GM12878 (cell line): Measurements from ENCODE around the gene CAMTA1. TPM values are rescaled to one million over a fixed set of nuclear protein-coding genes. Genes with fewer than 3 reads are reported as not detected.

Source experiments
- ATAC-seq: fragments of 200-7000 bp; cut with Tn5 transposase; 3 replicates; pipeline ENCODE4 v1.9.1; 2020; ENCODE audit warnings: mild to moderate bottlenecking, moderate library complexity
- BruUV-seq: library from RNA; stranded (reverse); fragments of 400-500 nt; replicated peaks from 2 replicates; lab custom pipeline; 2021; lab: Mats Ljungman, UMichigan
- CTCF ChIA-PET: fragments of 300-600 bp; sonication (Branson Sonifier 250); formaldehyde crosslinking; extraction: SDS; loops from one replicate; lab custom pipeline; 2021; ENCODE audit warnings: inconsistent platforms; lab: Yijun Ruan, JAX
- POLR2A ChIA-PET: fragments of 350-600 bp; formaldehyde crosslinking; extraction: SDS; loops from one replicate; lab custom pipeline; 2021; ENCODE audit warnings: inconsistent platforms; lab: Charles Lee
- RAD21 ChIA-PET: fragments of 300-600 bp; sonication (Branson Sonifier 250); formaldehyde crosslinking; loops from one replicate; lab custom pipeline; 2023; ENCODE audit warnings: antibody characterized with exemption; ENCODE audit not compliant: unreplicated experiment; lab: Charles Lee
- SMC1A ChIA-PET: fragments of 300-600 bp; sonication (Branson Sonifier 250); formaldehyde crosslinking; loops from one replicate; lab custom pipeline; 2023; ENCODE audit not compliant: unreplicated experiment, uncharacterized antibody; lab: Charles Lee
- DNase-seq: peaks from one replicate; pipeline ENCODE4 v3.0.0-alpha.2; 2011; ENCODE audit warnings: low read depth, low spot score
- FAIRE-seq: peaks from 3 replicates; lab custom pipeline; 2011; peaks lifted over from hg19 to GRCh38; lab: Jason Lieb, UNC
- H2AFZ ChIP-seq: 2 replicates; pipeline ENCODE4 v1.6.0; 2011; ENCODE audit warnings: low read depth, low read length, control low read depth; ENCODE audit not compliant: control insufficient read depth
- H3K27ac ChIP-seq: 2 replicates; pipeline ENCODE4 v1.5.1; 2011; ENCODE audit warnings: control low read depth; ENCODE audit not compliant: control insufficient read depth, insufficient read depth
- H3K27me3 ChIP-seq, 2 experiments: replicated peaks in 1 of 2; 2 replicates each; pipeline versions ENCODE4 v1.6.0 to v1.6.1; 2011; ENCODE audit warnings: low read length in 1 of 2; ENCODE audit not compliant: control insufficient read depth in 2 of 2, insufficient read depth in 2 of 2
- H3K36me3 ChIP-seq, 2 experiments: 2 replicates each; pipeline ENCODE4 v1.5.1; 2011; ENCODE audit warnings: low read length in 1 of 2; ENCODE audit not compliant: control insufficient read depth in 2 of 2, insufficient read depth in 2 of 2
- H3K4me1 ChIP-seq: 2 replicates; pipeline ENCODE4 v1.6.1; 2011; ENCODE audit warnings: mild to moderate bottlenecking, low read length, moderate library complexity, mixed read lengths; ENCODE audit not compliant: control insufficient read depth, insufficient read depth
- H3K4me2 ChIP-seq: 2 replicates; pipeline ENCODE4 v1.6.0; 2011; ENCODE audit warnings: control low read depth; ENCODE audit not compliant: control insufficient read depth, insufficient read depth
- H3K4me3 ChIP-seq: fragments of 200-600 bp; sonication (generic); 2 replicates; pipeline ENCODE4 v1.5.1; 2016
- H3K79me2 ChIP-seq: 2 replicates; pipeline ENCODE4 v1.6.0; 2011; ENCODE audit warnings: low read length; ENCODE audit not compliant: control insufficient read depth, insufficient read depth
- H3K9ac ChIP-seq: 2 replicates; pipeline ENCODE4 v1.8.0; 2011; ENCODE audit warnings: low read length, control low read depth, mixed read lengths; ENCODE audit not compliant: control insufficient read depth, insufficient read depth
- H3K9me3 ChIP-seq: replicated peaks from 3 replicates; pipeline ENCODE4 v1.5.1; 2011; ENCODE audit warnings: mild to moderate bottlenecking, low read length; ENCODE audit not compliant: control insufficient read depth, insufficient read depth
- H4K20me1 ChIP-seq: 2 replicates; pipeline ENCODE4 v1.6.0; 2011; ENCODE audit not compliant: control insufficient read depth, insufficient read depth
- BHLHE40 ChIP-seq, 2 experiments: fragments of 450-650 bp in 1 of 2; IDR thresholded peaks; 2 replicates each; pipeline ENCODE4 v1.6.1; 2011 to 2017; ENCODE audit warnings: low read depth in 2 of 2, borderline replicate concordance in 1 of 2, improper control_type of control experiment in 1 of 2, low read length in 1 of 2, mild to moderate bottlenecking in 1 of 2
- IRF5 ChIP-seq: fragments of 450-650 bp; IDR thresholded peaks from 2 replicates; pipeline ENCODE4 v1.6.1; 2017; ENCODE audit warnings: borderline replicate concordance
- LARP7 ChIP-seq: fragments of 450-650 bp; IDR thresholded peaks from 2 replicates; pipeline ENCODE4 v1.6.1; 2017; ENCODE audit warnings: mild to moderate bottlenecking
- SREBF1 ChIP-seq: IDR thresholded peaks from 2 replicates; pipeline ENCODE4 v1.6.1; 2012; ENCODE audit warnings: mild to moderate bottlenecking, low read length
- TAF1 ChIP-seq: IDR thresholded peaks from 2 replicates; pipeline ENCODE4 v1.6.1; 2011; ENCODE audit warnings: mild to moderate bottlenecking, low read depth, low read length, borderline replicate concordance
- YBX1 ChIP-seq: fragments of 450-650 bp; IDR thresholded peaks from 2 replicates; pipeline ENCODE4 v1.6.1; 2016; ENCODE audit warnings: antibody characterized with exemption
- WGBS: methylation state at CpG from one replicate; pipeline ENCODE4 v1.1.6; 2016; ENCODE audit warnings: low lambda C conversion rate; ENCODE audit not compliant: insufficient replicate concordance, insufficient coverage; ENCODE audit errors: missing lambda C conversion rate; 5-methylcytosine and 5-hydroxymethylcytosine counted together
- in situ Hi-C: fragments of 300-500 bp; cut with MboI; formaldehyde crosslinking; loops from 9 replicates; pipeline ENCODE4 v1.14.3; 2018; ENCODE audit warnings: mixed read lengths
- intact Hi-C: fragments of 100-400 bp; cut with micrococcal nuclease; formaldehyde crosslinking; loops from one replicate; pipeline ENCODE4 v1.14.2; 2022; ENCODE audit not compliant: unreplicated experiment
- polyA plus RNA-seq, 11 experiments: library from polyadenylated mRNA; depleted of rRNA in 4 of 11; unstranded in 6 of 11; stranded (reverse) in 5 of 11; fragments of >200 nt; fragmentation: Nextera tagmentation in 4 of 11; fragmentation: Illumina TruSeq in 1 of 11; extraction: Ambion mirVana in 4 of 11; extraction: Trizol in 1 of 11; gene quantifications; 1 replicate in 1 of 11; 2 replicates in 10 of 11; pipeline versions ENCODE4 v1.2.1 to v1.2.3, GENCODE V29; 2011 to 2016; ENCODE audit warnings: inconsistent platforms in 2 of 11, missing spikeins in 2 of 11, low read depth in 1 of 11
- total RNA-seq, 4 experiments: library from RNA; depleted of rRNA in 3 of 4; stranded (reverse); fragments of >200 nt in 3 of 4; fragmentation: Illumina TruSeq in 1 of 4; extraction: Trizol in 1 of 4; gene quantifications; 2 replicates each; pipeline versions ENCODE4 v1.2.1 to v1.2.3, GENCODE V29; 2013 to 2021
- TF ChIP-seq, protein P1 (sequence below): fragments of 450-650 bp; IDR thresholded peaks from 2 replicates; pipeline ENCODE4 v1.6.1; 2018; ENCODE audit warnings: mild to moderate bottlenecking, low read depth, moderate library complexity; ENCODE audit not compliant: partially characterized antibody

The CAMTA1 gene
- total and polyA plus RNA-seq, 10 of the 15 experiments (the other 5 are each of a cell fraction or from before 2014, with no cell fraction given): 37.7 to 148 (median 76.4) TPM

DNA sequence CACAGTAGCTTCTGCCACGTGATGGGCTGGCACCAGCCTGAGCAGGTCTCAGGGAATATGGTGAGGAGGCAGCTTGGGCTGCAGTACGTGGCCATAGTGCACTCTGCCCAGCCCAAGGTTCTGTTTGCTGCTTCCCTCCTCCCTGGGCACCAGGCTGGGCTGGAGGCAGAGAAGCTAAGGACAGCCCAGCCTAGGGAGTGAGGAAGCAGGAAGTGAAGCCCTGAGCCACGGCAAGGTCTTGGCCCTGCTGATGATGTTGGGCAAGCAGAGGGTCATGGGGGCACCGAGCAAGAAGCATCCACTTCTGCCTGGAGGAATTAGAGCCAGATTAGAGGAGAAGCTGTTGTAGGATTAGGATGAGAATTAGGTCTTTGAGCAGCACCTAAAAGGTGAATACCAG is 659.1 kb downstream of the CAMTA1 start (continued):
- TF ChIP-seq IRF5 (no peak), LARP7 (no peak), BHLHE40 (IDR thresholded peaks at IDR 0.05; ENCODE audit: borderline replicate concordance in 1 of 2, low read depth in 2 of 2, low read length in 1 of 2) (no peak)
- TF ChIP-seq, protein P1, sequence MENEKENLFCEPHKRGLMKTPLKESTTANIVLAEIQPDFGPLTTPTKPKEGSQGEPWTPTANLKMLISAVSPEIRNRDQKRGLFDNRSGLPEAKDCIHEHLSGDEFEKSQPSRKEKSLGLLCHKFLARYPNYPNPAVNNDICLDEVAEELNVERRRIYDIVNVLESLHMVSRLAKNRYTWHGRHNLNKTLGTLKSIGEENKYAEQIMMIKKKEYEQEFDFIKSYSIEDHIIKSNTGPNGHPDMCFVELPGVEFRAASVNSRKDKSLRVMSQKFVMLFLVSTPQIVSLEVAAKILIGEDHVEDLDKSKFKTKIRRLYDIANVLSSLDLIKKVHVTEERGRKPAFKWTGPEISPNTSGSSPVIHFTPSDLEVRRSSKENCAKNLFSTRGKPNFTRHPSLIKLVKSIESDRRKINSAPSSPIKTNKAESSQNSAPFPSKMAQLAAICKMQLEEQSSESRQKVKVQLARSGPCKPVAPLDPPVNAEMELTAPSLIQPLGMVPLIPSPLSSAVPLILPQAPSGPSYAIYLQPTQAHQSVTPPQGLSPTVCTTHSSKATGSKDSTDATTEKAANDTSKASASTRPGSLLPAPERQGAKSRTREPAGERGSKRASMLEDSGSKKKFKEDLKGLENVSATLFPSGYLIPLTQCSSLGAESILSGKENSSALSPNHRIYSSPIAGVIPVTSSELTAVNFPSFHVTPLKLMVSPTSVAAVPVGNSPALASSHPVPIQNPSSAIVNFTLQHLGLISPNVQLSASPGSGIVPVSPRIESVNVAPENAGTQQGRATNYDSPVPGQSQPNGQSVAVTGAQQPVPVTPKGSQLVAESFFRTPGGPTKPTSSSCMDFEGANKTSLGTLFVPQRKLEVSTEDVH: no peak

DNA sequence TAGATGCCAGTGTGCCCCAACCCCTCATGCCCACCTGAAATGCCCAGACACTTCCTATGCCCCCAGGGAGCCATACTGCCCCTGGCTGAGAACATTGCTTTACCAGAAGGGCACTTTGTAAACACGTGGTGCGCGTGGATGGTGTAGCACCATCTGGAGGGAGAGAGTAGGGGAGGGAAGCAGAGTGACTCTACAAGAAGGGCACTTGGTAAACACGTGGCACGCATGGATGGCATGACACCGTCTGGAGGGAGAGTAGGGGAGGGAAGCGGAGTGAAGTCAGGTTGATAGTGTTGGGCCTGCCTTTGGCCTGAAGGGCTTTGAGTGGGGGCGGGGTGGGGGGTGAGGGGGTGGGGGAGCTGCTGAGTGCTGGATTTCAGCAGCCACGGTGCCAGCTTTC is 661.8 kb downstream of the CAMTA1 start:
- CTCF ChIA-PET: interaction anchor here (0.6 kb wide), 1 partner anchor 9 kb away, joined by 3 read pairs; no protein-coding TSS in a partner anchor
- BruUV-seq: no TSS peak
- Histone ChIP-seq H2AFZ (no peak overlapping the region), H3K79me2 (no peaks in the 10 kb centered on the region), H3K27ac (no peak overlapping the region), H3K27me3 (peaks cover 0 to 1% of the 10 kb centered on the region in 2 experiments; a peak in 2 of 4 replicates), H3K36me3 (no peaks in the 10 kb centered on the region), H4K20me1 (no peaks in the 10 kb centered on the region), H3K9me3 (no peaks in the 10 kb centered on the region; the same call in 2 of the 3 replicates), H3K4me2 (no peak overlapping the region), H3K4me3 (no peak overlapping the region)
- intact Hi-C loops: no loop called here
- FAIRE-seq: no peak
- no peak for DNase-seq
- 35% methylated on average over 8 of the region's 9 CpGs for WGBS
- SMC1A ChIA-PET: no interaction called here
- ATAC-seq: no peak
- TF ChIP-seq TAF1: no peak
- TF ChIP-seq SREBF1: no peak
- TF ChIP-seq YBX1: no peak
- TF ChIP-seq, all 136 proteins: peak for 0
- POLR2A ChIA-PET: no interaction called here
- RAD21 ChIA-PET: no interaction called here
- in situ Hi-C loops: no loop called here
- no peaks in the 10 kb centered on the region; the same call in 1 of the 2 replicates for H3K4me1 ChIP-seq
- no peak overlapping the region for H3K9ac ChIP-seq
